ENCODE results near the gene SIK3. TPM values are rescaled to one million over a fixed set of nuclear protein-coding genes. Genes with fewer than 3 reads are reported as not detected.

The SIK3 gene
- total RNA-seq, 1 experiment from 2014 or later = 14.5 TPM

DNA sequence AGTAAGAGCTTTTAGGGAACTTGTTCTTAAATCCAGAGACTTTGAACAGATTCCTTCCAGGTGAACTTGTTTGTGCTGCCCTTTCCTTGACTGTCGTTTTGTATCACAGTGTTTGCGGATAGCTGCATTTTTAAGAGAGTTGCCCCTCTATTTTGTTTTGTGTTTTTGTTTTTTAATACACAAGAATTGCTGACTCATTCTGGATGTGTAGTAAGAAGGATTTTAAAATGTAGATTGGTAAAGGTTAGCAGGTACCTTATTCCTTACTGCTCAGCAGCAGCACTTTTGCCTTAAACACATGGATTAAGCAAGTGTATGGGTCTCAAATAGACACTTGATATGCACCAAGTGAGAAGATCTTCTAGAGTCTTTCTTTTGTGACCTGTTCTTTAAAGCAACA, 297.6 kb downstream of the SIK3 start:
- Histone ChIP-seq H3K36me3 (ENCODE audit: low read depth, low read length) (no peaks in the 10 kb centered on the region), H3K27me3 (ENCODE audit: low read length) (no peaks in the 10 kb centered on the region), H3K4me3 (ENCODE audit: low read length) (no peak overlapping the region), H3K9ac (ENCODE audit: low read length) (no peak overlapping the region), H3K4me1 (ENCODE audit: insufficient read depth, low read length) (no peaks in the 10 kb centered on the region), H3F3A (ENCODE audit: low read length, unreplicated experiment) (no peaks in the 10 kb centered on the region), H3K27ac (ENCODE audit: low read length) (no peak overlapping the region), H4K20me1 (ENCODE audit: low read length) (no peaks in the 10 kb centered on the region), H3K4me2 (ENCODE audit: low read length) (no peak overlapping the region), H3K9me3 (ENCODE audit: low read length) (no peaks in the 10 kb centered on the region), H3K79me2 (ENCODE audit: low read length) (no peaks in the 10 kb centered on the region), H2AFZ (ENCODE audit: low read length) (peak overlapping the region; percentile 36; the same call in 1 of the 2 replicates), H3K9me2 (replicated peaks; ENCODE audit: low read length) (no peaks in the 10 kb centered on the region)
- BruUV-seq (replicated peaks) = no TSS peak
- no peak for TF ChIP-seq EZH2phosphoT487 (IDR thresholded peaks at IDR 0.05; ENCODE audit: borderline replicate concordance, low read length)
- TF ChIP-seq, protein P1, sequence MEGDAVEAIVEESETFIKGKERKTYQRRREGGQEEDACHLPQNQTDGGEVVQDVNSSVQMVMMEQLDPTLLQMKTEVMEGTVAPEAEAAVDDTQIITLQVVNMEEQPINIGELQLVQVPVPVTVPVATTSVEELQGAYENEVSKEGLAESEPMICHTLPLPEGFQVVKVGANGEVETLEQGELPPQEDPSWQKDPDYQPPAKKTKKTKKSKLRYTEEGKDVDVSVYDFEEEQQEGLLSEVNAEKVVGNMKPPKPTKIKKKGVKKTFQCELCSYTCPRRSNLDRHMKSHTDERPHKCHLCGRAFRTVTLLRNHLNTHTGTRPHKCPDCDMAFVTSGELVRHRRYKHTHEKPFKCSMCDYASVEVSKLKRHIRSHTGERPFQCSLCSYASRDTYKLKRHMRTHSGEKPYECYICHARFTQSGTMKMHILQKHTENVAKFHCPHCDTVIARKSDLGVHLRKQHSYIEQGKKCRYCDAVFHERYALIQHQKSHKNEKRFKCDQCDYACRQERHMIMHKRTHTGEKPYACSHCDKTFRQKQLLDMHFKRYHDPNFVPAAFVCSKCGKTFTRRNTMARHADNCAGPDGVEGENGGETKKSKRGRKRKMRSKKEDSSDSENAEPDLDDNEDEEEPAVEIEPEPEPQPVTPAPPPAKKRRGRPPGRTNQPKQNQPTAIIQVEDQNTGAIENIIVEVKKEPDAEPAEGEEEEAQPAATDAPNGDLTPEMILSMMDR (conservative IDR thresholded peaks at IDR 0.05; ENCODE audit: low read depth, low read length) = no peak
- TF ChIP-seq EZH2 (IDR thresholded peaks at IDR 0.05; ENCODE audit: low read length, unreplicated experiment) = no peak
- no peak for DNase-seq
- ATAC-seq = no peak
- intact Hi-C loops (cut with micrococcal nuclease) = no loop called here
- ChIA-PET POLR2A (ENCODE audit: unreplicated experiment) (no interaction called here), CTCF (no interaction called here)

DNA sequence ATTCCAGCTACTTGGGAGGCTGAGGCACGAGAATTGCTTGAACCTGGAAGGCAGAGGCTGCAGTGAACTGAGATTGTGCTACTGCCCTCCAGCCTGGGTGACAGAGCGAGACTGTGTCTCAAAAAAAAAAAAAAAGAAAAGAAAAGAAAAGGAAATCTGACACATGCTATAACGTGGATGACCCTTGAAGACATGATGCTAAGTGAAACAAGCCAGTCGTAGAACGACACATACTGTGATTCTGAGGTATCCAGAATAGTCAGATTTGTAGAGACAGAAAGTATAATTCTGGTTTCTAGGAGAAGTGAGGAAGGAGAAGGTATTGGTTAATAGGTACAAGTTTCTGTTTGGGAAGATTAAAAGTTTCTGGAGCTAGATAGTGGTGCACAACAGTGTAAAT, 299.9 kb downstream of the SIK3 start:
- Histone ChIP-seq H3K9me3 (ENCODE audit: low read length) (no peaks in the 10 kb centered on the region), H3K79me2 (ENCODE audit: low read length) (no peaks in the 10 kb centered on the region), H3K4me1 (ENCODE audit: insufficient read depth, low read length) (peaks cover 6% of the 10 kb centered on the region), H3K4me3 (ENCODE audit: low read length) (no peak overlapping the region), H3K9me2 (replicated peaks; ENCODE audit: low read length) (no peaks in the 10 kb centered on the region), H3K27me3 (ENCODE audit: low read length) (no peaks in the 10 kb centered on the region), H3K27ac (ENCODE audit: low read length) (no peak overlapping the region), H3K9ac (ENCODE audit: low read length) (no peak overlapping the region), H3F3A (ENCODE audit: low read length, unreplicated experiment) (no peaks in the 10 kb centered on the region), H2AFZ (ENCODE audit: low read length) (no peak overlapping the region), H4K20me1 (ENCODE audit: low read length) (no peaks in the 10 kb centered on the region), H3K4me2 (ENCODE audit: low read length) (no peak overlapping the region), H3K36me3 (ENCODE audit: low read depth, low read length) (no peaks in the 10 kb centered on the region)
- intact Hi-C loops (cut with micrococcal nuclease) = no loop called here
- ChIA-PET CTCF (no interaction called here), POLR2A (ENCODE audit: unreplicated experiment) (no interaction called here)
- DNase-seq (no peak), ATAC-seq (no peak)
- TF ChIP-seq EZH2 (IDR thresholded peaks at IDR 0.05; ENCODE audit: low read length, unreplicated experiment) (no peak), EZH2phosphoT487 (IDR thresholded peaks at IDR 0.05; ENCODE audit: borderline replicate concordance, low read length) (no peak)
- TF ChIP-seq, protein P1 (conservative IDR thresholded peaks at IDR 0.05; ENCODE audit: low read depth, low read length) = no peak
- no TSS peak for BruUV-seq (replicated peaks)

DNA sequence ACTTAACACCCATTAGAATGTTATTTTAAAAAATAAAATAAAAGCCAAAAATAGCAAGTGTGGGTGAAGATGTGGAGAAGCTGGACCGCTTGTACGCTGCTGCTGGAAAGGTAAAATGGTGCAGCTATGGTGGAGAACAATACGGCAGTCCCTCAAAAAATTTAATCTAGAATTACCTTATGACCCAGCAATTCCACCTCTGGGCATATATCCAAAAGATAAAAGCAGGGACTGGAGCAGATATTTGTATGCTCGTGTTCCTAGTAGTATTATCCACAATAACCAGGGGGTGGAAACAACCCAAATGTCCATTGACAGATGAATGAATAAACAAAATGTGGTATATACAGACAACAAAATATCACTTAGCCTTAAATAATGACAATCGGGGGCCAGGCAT, 300.4 kb downstream of the SIK3 start:
- BruUV-seq (replicated peaks) = no TSS peak
- H2AFZ ChIP-seq (ENCODE audit: low read length) = no peak overlapping the region
- no peaks in the 10 kb centered on the region for H3K79me2 ChIP-seq (ENCODE audit: low read length)
- no peaks in the 10 kb centered on the region for H3K9me3 ChIP-seq (ENCODE audit: low read length)
- H3K36me3 ChIP-seq (ENCODE audit: low read depth, low read length) = no peaks in the 10 kb centered on the region
- no peaks in the 10 kb centered on the region for H3K9me2 ChIP-seq (replicated peaks; ENCODE audit: low read length)
- H3F3A ChIP-seq (ENCODE audit: low read length, unreplicated experiment) = no peaks in the 10 kb centered on the region
- no peaks in the 10 kb centered on the region for H4K20me1 ChIP-seq (ENCODE audit: low read length)
- no peak overlapping the region for H3K4me3 ChIP-seq (ENCODE audit: low read length)
- H3K27me3 ChIP-seq (ENCODE audit: low read length) = no peaks in the 10 kb centered on the region
- TF ChIP-seq, protein P1 (conservative IDR thresholded peaks at IDR 0.05; ENCODE audit: low read depth, low read length) = no peak
- no peak for TF ChIP-seq EZH2phosphoT487 (IDR thresholded peaks at IDR 0.05; ENCODE audit: borderline replicate concordance, low read length)
- TF ChIP-seq EZH2 (IDR thresholded peaks at IDR 0.05; ENCODE audit: low read length, unreplicated experiment) = no peak
- ChIA-PET CTCF (no interaction called here), POLR2A (ENCODE audit: unreplicated experiment) (no interaction called here)
- ATAC-seq (no peak), DNase-seq (no peak)
- H3K9ac ChIP-seq (ENCODE audit: low read length) = no peak overlapping the region
- H3K27ac ChIP-seq (ENCODE audit: low read length) = no peak overlapping the region
- H3K4me2 ChIP-seq (ENCODE audit: low read length) = no peak overlapping the region
- H3K4me1 ChIP-seq (ENCODE audit: insufficient read depth, low read length) = peaks cover 12% of the 10 kb centered on the region
- intact Hi-C loops (cut with micrococcal nuclease) = no loop called here
